Measurements from ENCODE around the gene DDX59.

- TF ChIP-seq PATZ1 (CRISPR knock-in tag; IDR thresholded peaks at IDR 0.05; ENCODE audit: borderline replicate concordance) (no peak), TOX (CRISPR knock-in tag; IDR thresholded peaks at IDR 0.05; ENCODE audit: borderline replicate concordance) (no peak), ARNTL (CRISPR knock-in tag; IDR thresholded peaks at IDR 0.05; ENCODE audit: borderline replicate concordance, low read depth) (no peak), ZFP30 (CRISPR knock-in tag; IDR thresholded peaks at IDR 0.05) (no peak), TCF4 (CRISPR knock-in tag; IDR thresholded peaks at IDR 0.05; ENCODE audit: borderline replicate concordance) (no peak), ZNF8 (CRISPR knock-in tag; IDR thresholded peaks at IDR 0.05) (no peak), CREB5 (CRISPR knock-in tag; IDR thresholded peaks at IDR 0.05; ENCODE audit: low read depth) (no peak), BACH2 (CRISPR knock-in tag; IDR thresholded peaks at IDR 0.05; ENCODE audit: borderline replicate concordance) (no peak), CSDC2 (CRISPR knock-in tag; IDR thresholded peaks at IDR 0.05) (no peak)
These were observed 25.0 kb upstream of the DDX59 start for GRCh38 chr1:200694738-200695137.
